Measurements from ENCODE around the gene SYN1.

The SYN1 gene

GRCh38 chrX:47571215-47571614, 48.4 kb downstream of the SYN1 start:
- DNase-seq: no peak

GRCh38 chrX:47570794-47571193, 48.9 kb downstream of the SYN1 start:
- DNase-seq: no peak

GRCh38 chrX:47568656-47569295, 50.9 kb downstream of the SYN1 start:
- DNase-seq: no peak

- DNase-seq: no peak
Measured at GRCh38 chrX:47566841-47567240, 52.8 kb downstream of the SYN1 start.

GRCh38 chrX:47564438-47565085, 55.1 kb downstream of the SYN1 start:
- DNase-seq: no peak

- DNase-seq: no peak
Measured at GRCh38 chrX:47563801-47564315, 55.8 kb downstream of the SYN1 start.

- DNase-seq: no peak
Measured at GRCh38 chrX:47562615-47563243, 56.9 kb downstream of the SYN1 start.

- DNase-seq: no peak
Measured at GRCh38 chrX:47561659-47562151, 58.0 kb downstream of the SYN1 start.

GRCh38 chrX:47560934-47561658, 58.6 kb downstream of the SYN1 start, which contains the start of gene ARAF:
TSS of gene ARAF (plus strand) at chrX:47561205. CDS start at chrX:47562968, 1,763 bp downstream.
- peak; percentile 89 for DNase-seq

- DNase-seq: no peak
Measured at GRCh38 chrX:47560179-47560933, 59.3 kb downstream of the SYN1 start.

- DNase-seq: no peak
Measured at GRCh38 chrX:47558436-47558835, 61.2 kb downstream of the SYN1 start.

GRCh38 chrX:47556045-47556623, 63.5 kb downstream of the SYN1 start:
- DNase-seq: peak; percentile 67

GRCh38 chrX:47543496-47543895, 76.2 kb downstream of the SYN1 start:
- DNase-seq: no peak

- no peak for DNase-seq
Measured at GRCh38 chrX:47540754-47541538, 78.7 kb downstream of the SYN1 start.

- DNase-seq: no peak
Measured at GRCh38 chrX:47539860-47540259, 79.8 kb downstream of the SYN1 start.

GRCh38 chrX:47530049-47530448, 89.6 kb downstream of the SYN1 start:
- no peak for DNase-seq

GRCh38 chrX:47529548-47529947, 90.1 kb downstream of the SYN1 start:
- DNase-seq: no peak

GRCh38 chrX:47523713-47524166, 95.9 kb downstream of the SYN1 start:
- no peak for DNase-seq

GRCh38 chrX:47523297-47523696, 96.4 kb downstream of the SYN1 start:
- peak; percentile 73 for DNase-seq

All from activated T-cell treated with anti-CD3 and anti-CD28 coated beads for 4 hours (primary cell).